ENCODE data around the gene PNPLA1.

Gene PNPLA1

GRCh38 chr6:36269834-36270705, at the start of gene PNPLA1:
Gene PNPLA1, plus strand, starts transcription at chr6:36270060. Its CDS starts 400 bp downstream, at chr6:36270460.
- DNase-seq = no peak

- no peak for DNase-seq
Measured at GRCh38 chr6:36220226-36220625, 49.6 kb upstream of the PNPLA1 start.

- no peak for DNase-seq
Measured at GRCh38 chr6:36221674-36222073, 48.2 kb upstream of the PNPLA1 start.

- no peak for DNase-seq
Measured at GRCh38 chr6:36222924-36223323, 46.9 kb upstream of the PNPLA1 start.

GRCh38 chr6:36223706-36224105, 46.2 kb upstream of the PNPLA1 start:
- DNase-seq = no peak

- DNase-seq = no peak
Measured at GRCh38 chr6:36224918-36225461, 44.9 kb upstream of the PNPLA1 start.

GRCh38 chr6:36226438-36227047, 43.3 kb upstream of the PNPLA1 start:
- no peak for DNase-seq

GRCh38 chr6:36227379-36228228, 42.3 kb upstream of the PNPLA1 start:
- no peak for DNase-seq

GRCh38 chr6:36229223-36229622, 40.6 kb upstream of the PNPLA1 start:
- DNase-seq = no peak

- no peak for DNase-seq
Measured at GRCh38 chr6:36230371-36230770, 39.5 kb upstream of the PNPLA1 start.

- DNase-seq = no peak
Measured at GRCh38 chr6:36232172-36232571, 37.7 kb upstream of the PNPLA1 start.

GRCh38 chr6:36235309-36235708, 34.6 kb upstream of the PNPLA1 start:
- DNase-seq = no peak

GRCh38 chr6:36235862-36236261, 34.0 kb upstream of the PNPLA1 start:
- DNase-seq = no peak

- DNase-seq = no peak
Measured at GRCh38 chr6:36239774-36240173, 30.1 kb upstream of the PNPLA1 start.

GRCh38 chr6:36241728-36242127, 28.1 kb upstream of the PNPLA1 start:
- DNase-seq = no peak

GRCh38 chr6:36242161-36242560, 27.7 kb upstream of the PNPLA1 start:
- no peak for DNase-seq

GRCh38 chr6:36242626-36243025, 27.2 kb upstream of the PNPLA1 start:
- no peak for DNase-seq

- DNase-seq = no peak
Measured at GRCh38 chr6:36243562-36244212, 26.2 kb upstream of the PNPLA1 start.

GRCh38 chr6:36244641-36245280, 25.1 kb upstream of the PNPLA1 start:
- DNase-seq = no peak

- DNase-seq = no peak
Measured at GRCh38 chr6:36245572-36246061, 24.2 kb upstream of the PNPLA1 start.

- DNase-seq = no peak
Measured at GRCh38 chr6:36246506-36247268, 23.2 kb upstream of the PNPLA1 start.

All from 8988T (cell line).